IPS-20b (cell line): Measurements from ENCODE around the gene FAM83D.

Source experiments
- H3K27ac ChIP-seq: one replicate; pipeline ENCODE4 v1.5.1; 2013; ENCODE audit warnings: low read length
- H3K27me3 ChIP-seq: 2 replicates; pipeline ENCODE4 v1.6.1; 2013; ENCODE audit warnings: mild to moderate bottlenecking, low read length, inconsistent platforms; ENCODE audit not compliant: insufficient read depth
- H3K36me3 ChIP-seq: 2 replicates; pipeline ENCODE4 v1.6.1; 2013; ENCODE audit warnings: low read depth, mild to moderate bottlenecking, inconsistent platforms, low read length, moderate library complexity; ENCODE audit not compliant: insufficient read depth
- H3K4me1 ChIP-seq: 2 replicates; pipeline ENCODE4 v1.6.1; 2013; ENCODE audit warnings: mild to moderate bottlenecking, control low read depth, inconsistent platforms, low read length, moderate library complexity; ENCODE audit not compliant: insufficient read depth
- H3K4me3 ChIP-seq: 2 replicates; pipeline ENCODE4 v1.5.1; 2013; ENCODE audit warnings: mild to moderate bottlenecking, low read length, inconsistent platforms
- H3K9ac ChIP-seq: 2 replicates; pipeline ENCODE4 v1.6.1; 2013; ENCODE audit warnings: low read depth, mild to moderate bottlenecking, inconsistent platforms, low read length, moderate library complexity
- H3K9me3 ChIP-seq: 2 replicates; pipeline ENCODE4 v1.6.1; 2013; ENCODE audit warnings: mild to moderate bottlenecking, low read depth, low read length, inconsistent platforms; ENCODE audit not compliant: insufficient read depth

FAM83D gene

DNA sequence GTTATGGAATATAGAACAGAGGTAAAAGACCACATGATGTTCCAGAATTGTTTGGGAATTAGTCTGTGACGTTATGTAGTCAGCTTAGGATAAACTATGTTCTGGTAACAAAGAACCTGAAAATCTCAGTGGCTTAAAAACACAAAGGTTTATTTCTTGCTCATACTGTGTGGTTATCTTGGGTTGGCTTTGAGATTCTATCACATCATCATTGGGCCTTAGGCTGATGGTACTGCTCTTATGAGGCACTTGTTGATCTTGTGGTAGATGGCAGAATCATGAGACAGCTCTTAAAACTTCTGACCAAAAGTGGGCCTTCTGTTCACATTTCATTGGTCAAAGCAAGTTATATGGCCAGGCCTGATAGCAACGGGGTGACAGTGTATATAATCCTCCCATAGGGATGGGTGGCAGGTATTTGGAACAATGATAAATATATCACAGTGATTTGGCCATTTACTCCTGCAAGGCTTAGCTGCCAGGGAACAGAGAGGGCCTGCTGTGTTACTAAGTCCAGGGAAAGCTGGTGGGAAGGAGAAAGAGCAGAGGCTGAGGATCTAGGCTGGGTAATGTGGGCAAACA, 49.4 kb downstream of the FAM83D start:
- no peak overlapping the region for H3K27ac ChIP-seq
- no peaks in the 10 kb centered on the region for H3K4me1 ChIP-seq
- no peaks in the 10 kb centered on the region for H3K27me3 ChIP-seq
- H3K36me3 ChIP-seq: peaks cover 68% of the 10 kb centered on the region
- H3K9me3 ChIP-seq: no peaks in the 10 kb centered on the region
- no peak overlapping the region for H3K9ac ChIP-seq
- H3K4me3 ChIP-seq: no peak overlapping the region

- Histone ChIP-seq H3K9me3 (no peaks in the 10 kb centered on the region), H3K27me3 (no peaks in the 10 kb centered on the region), H3K36me3 (peaks cover 48% of the 10 kb centered on the region), H3K4me1 (peaks cover 8% of the 10 kb centered on the region; the same call in 1 of the 2 replicates), H3K9ac (no peak overlapping the region), H3K27ac (no peak overlapping the region), H3K4me3 (no peak overlapping the region)
Measured at GRCh38 chr20:38979434-38979833, 53.2 kb downstream of the FAM83D start.

DNA sequence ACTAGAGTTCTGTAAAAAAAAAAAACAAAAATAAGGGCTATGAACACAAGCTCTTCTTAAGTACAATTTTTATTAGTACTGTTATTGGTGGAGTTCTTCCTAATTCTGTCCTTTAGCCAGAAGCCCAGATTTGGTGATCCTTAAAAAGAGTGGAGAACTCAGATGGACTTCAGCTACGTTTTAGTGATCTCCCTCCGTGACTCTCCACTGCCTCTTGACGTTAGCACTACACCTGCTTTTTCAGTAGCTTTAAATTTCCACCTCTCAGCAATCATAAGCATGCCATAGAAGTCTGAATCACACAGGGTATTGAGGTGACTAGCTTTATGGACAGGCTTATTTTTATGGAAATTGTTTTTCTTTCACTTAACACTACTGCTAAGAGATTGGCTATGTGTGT, 53.6 kb downstream of the FAM83D start:
- H3K9me3 ChIP-seq: no peaks in the 10 kb centered on the region
- H3K4me3 ChIP-seq: no peak overlapping the region
- peaks cover 48% of the 10 kb centered on the region for H3K36me3 ChIP-seq
- H3K27ac ChIP-seq: no peak overlapping the region
- no peak overlapping the region for H3K9ac ChIP-seq
- H3K27me3 ChIP-seq: no peaks in the 10 kb centered on the region
- H3K4me1 ChIP-seq: peaks cover 8% of the 10 kb centered on the region; the same call in 1 of the 2 replicates

DNA sequence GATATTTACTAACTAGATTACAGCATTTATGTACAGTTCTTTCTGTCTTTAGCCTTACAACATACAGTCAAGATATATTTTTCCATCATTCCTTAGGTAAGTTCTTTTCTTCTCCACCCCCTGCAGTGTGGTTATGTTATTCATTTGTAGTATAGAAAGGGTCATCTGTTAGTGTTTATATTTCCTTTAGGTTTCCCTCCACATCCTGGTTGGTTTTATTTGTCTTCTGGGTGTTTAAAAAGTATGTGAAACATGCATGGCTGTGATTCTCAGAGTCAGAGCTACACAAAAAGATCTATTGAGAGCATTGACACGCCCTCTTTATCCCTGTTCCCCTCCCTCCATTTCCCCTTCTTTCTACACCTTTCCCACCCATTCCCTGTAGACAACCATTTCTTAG, 56.1 kb downstream of the FAM83D start:
- Histone ChIP-seq H3K36me3 (peaks cover 41% of the 10 kb centered on the region), H3K9ac (no peak overlapping the region), H3K27me3 (no peaks in the 10 kb centered on the region), H3K9me3 (no peaks in the 10 kb centered on the region), H3K27ac (no peak overlapping the region), H3K4me1 (peaks cover 8% of the 10 kb centered on the region; the same call in 1 of the 2 replicates), H3K4me3 (no peak overlapping the region)

DNA sequence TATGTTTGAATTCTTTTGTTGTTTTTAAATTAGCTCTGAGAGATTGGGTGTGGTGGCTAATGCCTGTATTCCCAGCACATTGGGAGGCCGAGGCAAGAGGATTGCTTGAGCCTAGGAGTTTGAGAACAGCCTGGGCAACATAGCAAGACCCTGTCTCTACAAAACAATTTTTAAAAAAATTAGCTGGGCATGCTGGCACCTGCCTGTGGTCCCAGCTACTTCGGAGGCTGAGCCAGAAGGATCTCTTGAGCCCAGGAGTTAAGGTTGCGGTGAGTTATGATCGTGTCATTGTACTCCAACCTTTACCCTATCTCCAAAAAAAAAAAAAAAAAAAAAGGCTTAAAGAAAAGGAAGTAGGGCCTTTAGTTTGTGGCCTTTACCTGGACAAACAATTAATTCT, 58.8 kb downstream of the FAM83D start:
- no peak overlapping the region for H3K27ac ChIP-seq
- no peak overlapping the region for H3K9ac ChIP-seq
- no peaks in the 10 kb centered on the region for H3K9me3 ChIP-seq
- H3K4me3 ChIP-seq: no peak overlapping the region
- peaks cover 50% of the 10 kb centered on the region for H3K36me3 ChIP-seq
- H3K27me3 ChIP-seq: no peaks in the 10 kb centered on the region
- peaks cover 8% of the 10 kb centered on the region; the same call in 1 of the 2 replicates for H3K4me1 ChIP-seq

- H3K4me3 ChIP-seq: no peak overlapping the region
- peaks cover 8% of the 10 kb centered on the region; the same call in 1 of the 2 replicates for H3K4me1 ChIP-seq
- H3K9me3 ChIP-seq: no peaks in the 10 kb centered on the region
- H3K9ac ChIP-seq: no peak overlapping the region
- H3K27ac ChIP-seq: no peak overlapping the region
- H3K36me3 ChIP-seq: peaks cover 55% of the 10 kb centered on the region
- no peaks in the 10 kb centered on the region for H3K27me3 ChIP-seq
Measured at GRCh38 chr20:38985603-38986170, 59.5 kb downstream of the FAM83D start.

DNA sequence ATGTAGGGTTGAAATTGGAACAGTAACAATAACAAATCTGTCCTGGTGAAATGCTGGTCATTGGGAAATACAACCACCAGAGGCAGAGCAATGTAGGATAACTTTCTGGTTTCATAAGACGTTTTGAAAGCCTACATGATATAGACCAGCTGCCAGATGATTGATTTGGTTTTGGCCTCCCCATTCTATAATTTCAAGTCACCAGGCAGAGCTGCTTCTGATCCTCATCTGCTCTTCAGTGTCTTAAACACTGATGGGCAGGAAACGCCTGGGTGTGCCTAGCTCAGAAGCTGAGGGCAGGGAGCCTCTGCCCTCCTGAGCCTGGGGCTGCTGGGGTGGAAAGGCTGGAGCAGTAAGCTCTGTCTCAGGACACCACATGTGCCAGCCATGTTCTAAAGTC, 60.4 kb downstream of the FAM83D start:
- H3K4me1 ChIP-seq: peaks cover 8% of the 10 kb centered on the region; the same call in 1 of the 2 replicates
- peaks cover 65% of the 10 kb centered on the region for H3K36me3 ChIP-seq
- H3K27me3 ChIP-seq: no peaks in the 10 kb centered on the region
- H3K4me3 ChIP-seq: no peak overlapping the region
- no peak overlapping the region for H3K9ac ChIP-seq
- no peak overlapping the region for H3K27ac ChIP-seq
- H3K9me3 ChIP-seq: no peaks in the 10 kb centered on the region

DNA sequence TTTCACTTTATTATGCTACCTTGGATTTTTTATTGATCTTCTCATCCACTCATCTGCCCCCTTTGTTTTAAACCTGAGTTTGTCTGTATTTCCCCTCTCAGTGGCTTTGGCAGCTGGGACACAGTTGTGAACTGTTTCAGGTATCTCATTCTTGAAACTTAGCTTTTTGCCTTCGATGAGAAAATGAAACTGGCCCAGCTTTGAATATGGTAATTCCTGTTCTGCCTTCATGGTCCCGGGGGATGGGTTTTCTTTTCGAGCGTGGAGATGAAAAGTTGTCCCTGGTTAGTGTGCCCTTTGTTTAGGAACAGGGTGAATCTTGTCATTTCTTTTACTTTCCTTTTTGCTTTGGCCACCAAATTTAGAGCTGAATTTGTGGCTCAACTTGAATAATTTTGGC, 61.6 kb downstream of the FAM83D start:
- Histone ChIP-seq H3K4me1 (no peaks in the 10 kb centered on the region; the same call in 1 of the 2 replicates), H3K36me3 (peaks cover 69% of the 10 kb centered on the region), H3K27me3 (no peaks in the 10 kb centered on the region), H3K9ac (peak overlapping the region; percentile 5; the same call in 1 of the 2 replicates), H3K9me3 (no peaks in the 10 kb centered on the region), H3K4me3 (no peak overlapping the region), H3K27ac (no peak overlapping the region)

GRCh38 chr20:38990728-38991127, 64.5 kb downstream of the FAM83D start:
- Histone ChIP-seq H3K9ac (no peak overlapping the region), H3K27ac (no peak overlapping the region), H3K36me3 (peaks cover 66% of the 10 kb centered on the region), H3K9me3 (no peaks in the 10 kb centered on the region), H3K27me3 (no peaks in the 10 kb centered on the region), H3K4me3 (no peak overlapping the region), H3K4me1 (no peaks in the 10 kb centered on the region; the same call in 1 of the 2 replicates)

GRCh38 chr20:38991814-38992704, 65.8 kb downstream of the FAM83D start:
- Histone ChIP-seq H3K4me1 (no peaks in the 10 kb centered on the region; the same call in 1 of the 2 replicates), H3K36me3 (peaks cover 75% of the 10 kb centered on the region), H3K4me3 (no peak overlapping the region), H3K9ac (no peak overlapping the region), H3K9me3 (no peaks in the 10 kb centered on the region), H3K27me3 (no peaks in the 10 kb centered on the region), H3K27ac (no peak overlapping the region)

GRCh38 chr20:38995536-38996044, 69.4 kb downstream of the FAM83D start:
- Histone ChIP-seq H3K27ac (no peak overlapping the region), H3K4me1 (no peaks in the 10 kb centered on the region), H3K36me3 (peaks cover 78% of the 10 kb centered on the region), H3K27me3 (no peaks in the 10 kb centered on the region), H3K9ac (no peak overlapping the region), H3K4me3 (no peak overlapping the region), H3K9me3 (no peaks in the 10 kb centered on the region)
